ENCODE results near the gene DPF3.

GRCh38 chr14:72783741-72784140, 110.2 kb downstream of the DPF3 start:
- no peak for TF ChIP-seq CTCF (IDR thresholded peaks at IDR 0.05; ENCODE audit: low read depth, low read length, poor library complexity, severe bottlenecking)
- TF ChIP-seq EZH2phosphoT487 (IDR thresholded peaks at IDR 0.05; ENCODE audit: borderline replicate concordance, low read length), result no peak
